Measurements from ENCODE around the gene ASH1L. TPM values are rescaled to one million over a fixed set of nuclear protein-coding genes. Genes with fewer than 3 reads are reported as not detected.

Gene ASH1L
- total and polyA plus RNA-seq, 2 donors (not counting 3 experiments of a cell fraction or from before 2014, with no cell fraction given): 11.6 to 29.2 TPM

DNA sequence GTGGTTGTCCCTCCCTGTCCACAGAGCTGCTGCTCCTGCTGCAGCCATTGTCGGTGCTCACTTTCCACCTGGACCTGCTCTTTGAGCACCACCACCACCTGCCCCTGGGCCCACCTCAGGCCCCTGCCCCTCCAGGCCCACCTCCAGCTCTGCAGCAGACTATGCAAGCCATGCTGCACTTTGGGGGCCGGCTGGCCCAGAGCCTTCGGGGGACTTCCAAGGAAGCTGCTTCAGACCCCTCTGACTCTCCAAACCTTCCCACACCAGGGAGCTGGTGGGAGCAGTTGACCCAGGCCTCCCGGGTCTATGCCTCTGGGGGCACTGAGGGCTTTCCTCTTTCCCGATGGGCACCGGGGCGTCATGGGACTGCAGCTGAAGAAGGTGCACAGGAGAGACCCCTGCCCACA, 236.0 kb downstream of the ASH1L start:
- no peak for FAIRE-seq
- no peaks in the 10 kb centered on the region for H3K27me3 ChIP-seq (ENCODE audit: control insufficient read depth in 2 of 2, insufficient read depth in 2 of 2, low read length in 2 of 2)
- H3K27ac ChIP-seq (ENCODE audit: insufficient read depth, low read depth, low read length): no peak overlapping the region
- peaks cover 20% of the 10 kb centered on the region for H3K4me1 ChIP-seq (ENCODE audit: control insufficient read depth, extremely low read depth, insufficient read depth, low read length)
- POLR2A ChIA-PET: no interaction called here
- TF ChIP-seq MYC (IDR thresholded peaks at IDR 0.05; ENCODE audit: low read depth, low read length) (no peak), JUN (IDR thresholded peaks at IDR 0.05; ENCODE audit: borderline replicate concordance, insufficient read depth, insufficient read length, low read depth) (no peak), POLR2AphosphoS5 (IDR thresholded peaks at IDR 0.05; ENCODE audit: insufficient read depth, low read depth, low read length) (no peak), POLR2A (IDR thresholded peaks at IDR 0.05; ENCODE audit: low read depth, low read length) (no peak), GATA2 (IDR thresholded peaks at IDR 0.05; ENCODE audit: insufficient read depth, insufficient read length, low read depth, low read length) (no peak), FOS (IDR thresholded peaks at IDR 0.05; ENCODE audit: borderline replicate concordance, insufficient read depth, low read length) (no peak), EZH2 (IDR thresholded peaks at IDR 0.05; ENCODE audit: borderline replicate concordance, low read depth, low read length, severe bottlenecking) (no peak)
- TF ChIP-seq, protein P1, sequence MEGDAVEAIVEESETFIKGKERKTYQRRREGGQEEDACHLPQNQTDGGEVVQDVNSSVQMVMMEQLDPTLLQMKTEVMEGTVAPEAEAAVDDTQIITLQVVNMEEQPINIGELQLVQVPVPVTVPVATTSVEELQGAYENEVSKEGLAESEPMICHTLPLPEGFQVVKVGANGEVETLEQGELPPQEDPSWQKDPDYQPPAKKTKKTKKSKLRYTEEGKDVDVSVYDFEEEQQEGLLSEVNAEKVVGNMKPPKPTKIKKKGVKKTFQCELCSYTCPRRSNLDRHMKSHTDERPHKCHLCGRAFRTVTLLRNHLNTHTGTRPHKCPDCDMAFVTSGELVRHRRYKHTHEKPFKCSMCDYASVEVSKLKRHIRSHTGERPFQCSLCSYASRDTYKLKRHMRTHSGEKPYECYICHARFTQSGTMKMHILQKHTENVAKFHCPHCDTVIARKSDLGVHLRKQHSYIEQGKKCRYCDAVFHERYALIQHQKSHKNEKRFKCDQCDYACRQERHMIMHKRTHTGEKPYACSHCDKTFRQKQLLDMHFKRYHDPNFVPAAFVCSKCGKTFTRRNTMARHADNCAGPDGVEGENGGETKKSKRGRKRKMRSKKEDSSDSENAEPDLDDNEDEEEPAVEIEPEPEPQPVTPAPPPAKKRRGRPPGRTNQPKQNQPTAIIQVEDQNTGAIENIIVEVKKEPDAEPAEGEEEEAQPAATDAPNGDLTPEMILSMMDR (IDR thresholded peaks at IDR 0.05; ENCODE audit: extremely low read depth in 1 of 2, insufficient read depth in 1 of 2, low read depth in 1 of 2, low read length in 2 of 2): no peak
- TF ChIP-seq, protein P2, sequence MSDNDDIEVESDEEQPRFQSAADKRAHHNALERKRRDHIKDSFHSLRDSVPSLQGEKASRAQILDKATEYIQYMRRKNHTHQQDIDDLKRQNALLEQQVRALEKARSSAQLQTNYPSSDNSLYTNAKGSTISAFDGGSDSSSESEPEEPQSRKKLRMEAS (IDR thresholded peaks at IDR 0.05; ENCODE audit: insufficient read depth, insufficient read length): no peak
- no peaks in the 10 kb centered on the region for H3K79me2 ChIP-seq (ENCODE audit: control insufficient read depth, insufficient read depth, low read length)
- no peak overlapping the region for H3K4me3 ChIP-seq (replicated peaks in 1 of 3; ENCODE audit: insufficient read depth in 1 of 3, low read depth in 1 of 3, low read length in 3 of 3)
- DNase-seq (ENCODE audit: low read depth, low spot score): no peak
- peaks cover 2 to 21% of the 10 kb centered on the region in 2 experiments for H3K36me3 ChIP-seq (ENCODE audit: control insufficient read depth in 2 of 2, extremely low read depth in 1 of 2, insufficient read depth in 2 of 2, low read length in 2 of 2)
- no peak overlapping the region for H3K4me2 ChIP-seq (ENCODE audit: insufficient read depth, low read length)
- H3K9me3 ChIP-seq (replicated peaks; ENCODE audit: control insufficient read depth, insufficient read depth, low read length): no peaks in the 10 kb centered on the region
- BruUV-seq (replicated peaks): no TSS peak
- H3K9ac ChIP-seq (replicated peaks; ENCODE audit: extremely low read depth, insufficient read depth, low read length): no peak overlapping the region
- no peaks in the 10 kb centered on the region for H4K20me1 ChIP-seq (replicated peaks; ENCODE audit: control insufficient read depth, extremely low read depth, insufficient read depth, low read length)
- no peak overlapping the region for H2AFZ ChIP-seq (ENCODE audit: low read depth, low read length)
- H3K9me1 ChIP-seq (replicated peaks; ENCODE audit: control insufficient read depth, extremely low read depth, insufficient read depth, low read length): no peaks in the 10 kb centered on the region
- dilution Hi-C loops (cut with MboI; ENCODE audit: extremely low pct_ligation_motif_present, low sequenced_read_pairs): no loop called here
- intact Hi-C loops (cut with micrococcal nuclease): no loop called here
- CTCF ChIA-PET: interaction anchor here (1.3 kb wide), 1 partner anchor 76 kb away, joined by 6 read pairs; no protein-coding TSS in a partner anchor

Data from endothelial cell of umbilical vein (primary cell).